Choroid plexus epithelial cell (primary cell): ENCODE results near the gene PPP1R10.

ENCODE experiments used
- DNase-seq: peaks from one replicate; pipeline ENCODE4 v3.0.0-alpha.2; 2010; ENCODE audit warnings: low read depth
- H3K4me3 ChIP-seq: 2 replicates; pipeline ENCODE4 v1.5.1; 2011; ENCODE audit warnings: low read depth, mild to moderate bottlenecking, control low read depth, low read length, moderate library complexity
- CTCF ChIP-seq: conservative IDR thresholded peaks from 2 replicates; pipeline ENCODE4 v1.5.1; 2011; ENCODE audit warnings: low read depth, mild to moderate bottlenecking, control low read depth, inconsistent platforms, low read length, moderate library complexity

PPP1R10 gene

GRCh38 chr6:30556906-30557682, 59.9 kb downstream of the PPP1R10 start, which contains the start of gene PRR3:
Gene PRR3, plus strand, starts transcription at chr6:30557295. Its CDS starts 50 bp downstream, at chr6:30557345.
- H3K4me3 ChIP-seq, result peak within 1 kb of the TSS; percentile 97
- DNase-seq, result peak; percentile 92
- no peak for TF ChIP-seq CTCF

- no peak for TF ChIP-seq CTCF
- DNase-seq, result peak; percentile 95
- H3K4me3 ChIP-seq, result peak within 1 kb of the TSS; percentile 97
Measured at GRCh38 chr6:30556066-30556905, 60.8 kb downstream of the PPP1R10 start, which contains the start of gene GNL1. Gene GNL1, minus strand, starts transcription at chr6:30556489. Its CDS starts 286 bp downstream, at chr6:30556203.

- TF ChIP-seq CTCF, result no peak
- peak overlapping the region; percentile 97 for H3K4me3 ChIP-seq
- no peak for DNase-seq
Measured at GRCh38 chr6:30555816-30556065, 61.3 kb downstream of the PPP1R10 start.

GRCh38 chr6:30554962-30555815, 61.9 kb downstream of the PPP1R10 start:
- H3K4me3 ChIP-seq, result peak overlapping the region; percentile 97
- TF ChIP-seq CTCF, result no peak
- peak; percentile 53 for DNase-seq

- TF ChIP-seq CTCF, result no peak
- no peak for DNase-seq
- H3K4me3 ChIP-seq, result no peak overlapping the region
Measured at GRCh38 chr6:30554404-30554803, 62.6 kb downstream of the PPP1R10 start.
